Tibial nerve (tissue), 4 donors: ENCODE data around the gene SPATA21. TPM values are rescaled to one million over a fixed set of nuclear protein-coding genes. Genes with fewer than 3 reads are reported as not detected.

Experiments
- DNase-seq, 2 donors: peaks; one replicate each; pipeline ENCODE4 v3.0.0-alpha.2; 2019; ENCODE audit warnings: low spot score in 2 of 2
- H3K27ac ChIP-seq, 4 donors: fragments of 200-600 bp; sonication (generic) in 3 of 4; one replicate each; pipeline ENCODE4 v1.5.1; 2017 to 2019; ENCODE audit warnings: mild to moderate bottlenecking in 1 of 4
- H3K27me3 ChIP-seq, 2 donors: fragments of 200-600 bp; sonication (generic) in 1 of 2; one replicate each; pipeline versions ENCODE4 v1.5.1 to v1.6.0; 2017 to 2019
- H3K36me3 ChIP-seq, 3 donors: fragments of 200-600 bp; sonication (generic); one replicate each; pipeline ENCODE4 v1.5.1; 2018 to 2019
- H3K4me1 ChIP-seq, 4 donors: fragments of 200-600 bp; sonication (generic) in 3 of 4; one replicate each; pipeline ENCODE4 v1.5.1; 2017 to 2019
- H3K4me3 ChIP-seq, 4 donors: fragments of 200-600 bp; sonication (generic) in 3 of 4; one replicate each; pipeline ENCODE4 v1.5.1; 2017 to 2019; ENCODE audit warnings: mild to moderate bottlenecking in 1 of 4, moderate library complexity in 1 of 4
- H3K9me3 ChIP-seq, 4 donors: fragments of 200-600 bp; sonication (generic) in 3 of 4; one replicate each; pipeline ENCODE4 v1.5.1; 2017 to 2019
- EP300 ChIP-seq, 2 donors: sonication (generic); formaldehyde crosslinking; IDR thresholded peaks; one replicate each; pipeline ENCODE4 v1.6.1; 2017; ENCODE audit warnings: antibody characterized with exemption in 2 of 2, mild to moderate bottlenecking in 1 of 2
- POLR2A ChIP-seq, 2 donors: fragments of 450-650 bp; IDR thresholded peaks; one replicate each; pipeline ENCODE4 v1.6.1; 2017; ENCODE audit warnings: antibody characterized with exemption in 2 of 2, mild to moderate bottlenecking in 2 of 2, moderate library complexity in 2 of 2
- WGBS, 2 donors: methylation state at CpG; one replicate each; pipeline ENCODE4 v1.1.5; 2018; 5-methylcytosine and 5-hydroxymethylcytosine counted together
- total RNA-seq, 4 donors: library from RNA; depleted of rRNA; stranded (reverse); fragments of >200 nt; gene quantifications; one replicate each; pipeline ENCODE4 v1.1.0, GENCODE V29; 2016
- TF ChIP-seq, protein P1 (sequence below), 5 experiments: fragments of 200-600 bp in 3 of 5; fragments of 450-650 bp in 2 of 5; sonication (generic) in 3 of 5; IDR thresholded peaks; one replicate each; pipeline ENCODE4 v1.5.1; 2016 to 2019; ENCODE audit warnings: antibody characterized with exemption in 5 of 5, mild to moderate bottlenecking in 3 of 5, moderate library complexity in 2 of 5

The SPATA21 gene
- total RNA-seq, 4 donors from 2014 or later = not detected

DNA sequence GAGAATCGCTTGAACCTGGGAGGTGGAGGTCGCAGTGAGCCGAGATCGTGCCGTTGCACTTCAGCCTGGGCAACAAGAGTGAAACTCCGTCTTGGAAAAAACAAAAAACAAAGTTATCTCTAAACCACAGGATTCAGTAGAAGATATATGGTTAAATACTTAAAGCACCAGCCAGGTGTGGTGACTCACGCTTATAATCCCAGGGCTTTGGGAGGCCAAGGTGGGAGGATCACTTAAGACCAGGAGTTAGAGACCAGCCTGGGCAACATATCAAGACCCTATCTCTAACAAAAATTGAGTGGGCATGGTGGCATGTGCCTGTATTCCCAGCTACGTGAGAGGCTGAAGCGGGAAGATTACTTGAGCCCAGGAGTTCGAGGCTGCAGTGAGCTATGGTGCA, 8.9 kb upstream of the SPATA21 start:
- no peak for DNase-seq
- peaks cover 0 to 41% (median 26%) of the 10 kb centered on the region in 4 donors for H3K4me1 ChIP-seq
- no peak overlapping the region for H3K4me3 ChIP-seq
- no peaks in the 10 kb centered on the region for H3K27me3 ChIP-seq
- no peak overlapping the region for H3K27ac ChIP-seq
- peaks cover 6 to 78% (median 24%) of the 10 kb centered on the region in 3 donors for H3K36me3 ChIP-seq
- WGBS, 2 donors = 87 to 97% methylated on average over 10 of the region's 10 CpGs
- TF ChIP-seq POLR2A (IDR thresholded peaks at IDR 0.05) = no peak
- TF ChIP-seq, protein P1, sequence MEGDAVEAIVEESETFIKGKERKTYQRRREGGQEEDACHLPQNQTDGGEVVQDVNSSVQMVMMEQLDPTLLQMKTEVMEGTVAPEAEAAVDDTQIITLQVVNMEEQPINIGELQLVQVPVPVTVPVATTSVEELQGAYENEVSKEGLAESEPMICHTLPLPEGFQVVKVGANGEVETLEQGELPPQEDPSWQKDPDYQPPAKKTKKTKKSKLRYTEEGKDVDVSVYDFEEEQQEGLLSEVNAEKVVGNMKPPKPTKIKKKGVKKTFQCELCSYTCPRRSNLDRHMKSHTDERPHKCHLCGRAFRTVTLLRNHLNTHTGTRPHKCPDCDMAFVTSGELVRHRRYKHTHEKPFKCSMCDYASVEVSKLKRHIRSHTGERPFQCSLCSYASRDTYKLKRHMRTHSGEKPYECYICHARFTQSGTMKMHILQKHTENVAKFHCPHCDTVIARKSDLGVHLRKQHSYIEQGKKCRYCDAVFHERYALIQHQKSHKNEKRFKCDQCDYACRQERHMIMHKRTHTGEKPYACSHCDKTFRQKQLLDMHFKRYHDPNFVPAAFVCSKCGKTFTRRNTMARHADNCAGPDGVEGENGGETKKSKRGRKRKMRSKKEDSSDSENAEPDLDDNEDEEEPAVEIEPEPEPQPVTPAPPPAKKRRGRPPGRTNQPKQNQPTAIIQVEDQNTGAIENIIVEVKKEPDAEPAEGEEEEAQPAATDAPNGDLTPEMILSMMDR (IDR thresholded peaks at IDR 0.05) = no peak
- no peak for TF ChIP-seq EP300 (IDR thresholded peaks at IDR 0.05)
- no peaks in the 10 kb centered on the region for H3K9me3 ChIP-seq

DNA sequence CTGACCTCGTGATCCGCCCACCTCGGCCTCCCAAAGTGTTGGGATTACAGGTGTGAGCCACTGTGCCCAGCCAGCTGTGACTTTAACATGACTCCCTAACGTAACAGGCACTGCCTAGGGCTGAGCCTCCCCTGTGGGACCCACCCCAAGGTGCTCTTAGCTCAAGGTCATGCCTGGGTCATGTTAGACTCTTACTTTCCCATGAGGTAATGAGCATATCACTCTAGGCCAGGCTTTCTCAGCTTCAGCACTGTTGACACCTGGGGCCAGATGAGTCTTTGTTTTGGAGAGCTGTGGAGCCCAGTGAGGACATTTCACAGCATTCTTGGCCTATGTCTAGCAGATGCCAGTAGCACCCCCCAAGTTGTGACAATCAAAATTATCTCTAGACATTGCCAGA, 7.8 kb upstream of the SPATA21 start:
- no peaks in the 10 kb centered on the region for H3K27me3 ChIP-seq
- no peak overlapping the region for H3K4me3 ChIP-seq
- TF ChIP-seq EP300 (IDR thresholded peaks at IDR 0.05) (no peak), POLR2A (IDR thresholded peaks at IDR 0.05) (no peak)
- TF ChIP-seq, protein P1 (IDR thresholded peaks at IDR 0.05) = no peak
- peaks cover 0 to 47% (median 28%) of the 10 kb centered on the region in 4 donors for H3K4me1 ChIP-seq
- no peak overlapping the region for H3K27ac ChIP-seq
- H3K36me3 ChIP-seq = peaks cover 6 to 68% (median 24%) of the 10 kb centered on the region in 3 donors
- no peak for DNase-seq
- no peaks in the 10 kb centered on the region for H3K9me3 ChIP-seq
- 90 to 92% methylated on average over 4 of the region's 4 CpGs for WGBS, 2 donors

DNA sequence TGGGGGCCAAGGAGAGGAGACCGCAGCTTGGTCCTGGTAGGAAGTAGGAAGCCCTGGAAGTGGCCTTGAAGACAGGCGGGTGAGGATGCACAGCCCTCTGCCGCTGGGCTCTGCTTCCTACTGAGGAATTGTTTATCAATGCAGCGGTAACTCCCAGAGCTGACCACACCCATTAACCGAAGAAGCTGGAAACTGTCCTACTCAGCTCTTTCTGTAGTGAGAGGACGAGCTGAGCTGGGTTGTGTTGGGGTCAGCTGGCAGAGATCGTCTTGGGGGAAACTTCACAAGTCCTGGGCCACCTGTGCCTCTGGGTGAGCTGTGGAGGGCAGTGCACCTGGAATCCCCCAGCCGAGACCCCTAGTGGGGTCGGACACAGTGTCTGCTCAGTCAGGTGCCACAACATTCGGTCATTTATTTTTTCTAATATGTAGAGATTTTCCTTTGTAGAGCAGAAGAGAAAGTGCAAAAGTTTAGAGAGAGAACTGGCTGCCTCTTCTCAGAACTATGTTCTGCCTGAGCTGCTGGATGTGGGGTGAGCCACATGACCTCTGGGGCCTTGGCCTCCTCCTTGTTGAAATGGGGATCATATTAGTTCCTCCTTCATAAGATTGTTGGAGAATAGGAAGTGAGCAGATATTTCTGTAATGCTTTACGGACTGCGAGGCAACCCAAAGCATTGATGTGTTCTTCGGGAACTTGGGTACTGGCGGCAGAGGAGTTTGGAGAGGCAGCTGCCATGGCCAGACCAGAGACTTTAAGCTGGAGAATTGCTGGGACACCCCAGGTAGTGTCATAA, 6.9 kb upstream of the SPATA21 start:
- Histone ChIP-seq H3K27me3 (no peaks in the 10 kb centered on the region), H3K27ac (peak overlapping the region in 2 of 4 donors; percentile 38 to 39), H3K4me1 (peaks cover 0 to 48% (median 28%) of the 10 kb centered on the region in 4 donors), H3K9me3 (no peaks in the 10 kb centered on the region), H3K36me3 (peaks cover 6 to 59% (median 17%) of the 10 kb centered on the region in 3 donors), H3K4me3 (no peak overlapping the region)
- WGBS, 2 donors = 72 to 82% methylated on average over 14 of the region's 14 CpGs
- TF ChIP-seq, protein P1 (IDR thresholded peaks at IDR 0.05) = no peak
- DNase-seq = peak in 1 of 2 donors; percentile 12

DNA sequence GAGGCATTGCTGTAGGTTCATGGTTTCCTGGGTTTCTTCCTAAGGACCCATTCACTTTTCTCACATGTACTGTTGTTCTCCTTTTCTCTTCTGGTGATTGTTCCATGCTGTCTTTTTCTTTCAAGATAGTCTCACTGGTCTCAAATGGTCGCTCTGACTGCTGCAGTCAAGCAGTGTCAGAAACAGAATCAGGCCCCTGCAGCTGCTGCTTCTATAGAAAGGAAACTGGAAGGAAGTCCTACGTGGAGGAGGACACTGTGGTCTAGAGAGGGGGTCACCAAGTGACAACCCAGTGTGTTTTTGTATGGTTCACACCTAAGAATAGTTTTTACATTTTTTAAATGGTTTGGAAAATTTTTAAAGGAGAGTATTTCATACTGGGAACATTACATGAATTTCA, 5.7 kb upstream of the SPATA21 start:
- TF ChIP-seq, protein P1 (IDR thresholded peaks at IDR 0.05) = no peak
- no peak for TF ChIP-seq EP300 (IDR thresholded peaks at IDR 0.05)
- TF ChIP-seq POLR2A (IDR thresholded peaks at IDR 0.05) = no peak
- no peak overlapping the region for H3K4me3 ChIP-seq
- peaks cover 6 to 47% (median 12%) of the 10 kb centered on the region in 3 donors for H3K36me3 ChIP-seq
- peak overlapping the region in 1 of 4 donors; percentile 4 for H3K27ac ChIP-seq
- WGBS, 2 donors = 59 to 61% methylated on average over 2 of the region's 2 CpGs
- H3K27me3 ChIP-seq = no peaks in the 10 kb centered on the region
- H3K4me1 ChIP-seq = peaks cover 0 to 48% (median 28%) of the 10 kb centered on the region in 4 donors
- DNase-seq = no peak
- no peaks in the 10 kb centered on the region for H3K9me3 ChIP-seq

DNA sequence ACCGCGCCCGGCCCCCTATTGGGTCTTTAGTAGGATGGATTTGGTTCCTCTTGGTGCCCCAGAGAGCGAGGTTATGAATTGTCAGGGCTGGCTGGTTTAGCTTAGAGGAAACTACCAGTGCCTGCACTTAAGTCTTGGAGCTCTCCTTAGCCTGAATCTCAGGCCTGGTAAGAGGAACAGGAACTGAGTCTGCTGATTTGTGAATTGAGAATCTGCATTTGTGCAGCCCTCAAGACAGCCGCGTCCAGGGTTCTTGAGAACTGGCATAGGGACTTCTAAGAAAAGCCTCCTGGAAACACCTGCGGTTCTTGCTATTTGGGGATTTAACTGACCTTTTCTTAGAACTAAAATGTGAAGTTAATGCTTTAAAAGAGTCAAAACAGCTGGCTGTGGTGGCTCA, 5.0 kb upstream of the SPATA21 start:
- Histone ChIP-seq H3K9me3 (no peaks in the 10 kb centered on the region), H3K36me3 (peaks cover 0 to 40% (median 10%) of the 10 kb centered on the region in 3 donors), H3K4me3 (no peak overlapping the region), H3K27ac (no peak overlapping the region), H3K4me1 (peaks cover 0 to 48% (median 28%) of the 10 kb centered on the region in 4 donors), H3K27me3 (no peaks in the 10 kb centered on the region)
- TF ChIP-seq POLR2A (IDR thresholded peaks at IDR 0.05) = no peak
- TF ChIP-seq, protein P1 (IDR thresholded peaks at IDR 0.05) = no peak
- no peak for TF ChIP-seq EP300 (IDR thresholded peaks at IDR 0.05)
- no peak for DNase-seq
- 90 to 92% methylated on average over 7 of the region's 7 CpGs for WGBS, 2 donors
